H1 (cell line): ENCODE data around the gene AP3D1. TPM values are rescaled to one million over a fixed set of nuclear protein-coding genes. Genes with fewer than 3 reads are reported as not detected.

Source experiments
- CTCF ChIP-seq, 3 experiments: IDR thresholded peaks; 1 replicate in 2 of 3; 2 replicates in 1 of 3; pipeline versions ENCODE4 v1.5.1 to v1.6.1; 2011; ENCODE audit warnings: low read length in 3 of 3, mild to moderate bottlenecking in 3 of 3, inconsistent platforms in 2 of 3, low read depth in 1 of 3, moderate library complexity in 1 of 3; ENCODE audit not compliant: insufficient read depth in 1 of 3; ENCODE audit errors: control extremely low read depth in 1 of 3
- EP300 ChIP-seq, 2 experiments: IDR thresholded peaks; 1 replicate in 1 of 2; 2 replicates in 1 of 2; pipeline ENCODE4 v1.6.1; 2011 to 2012; ENCODE audit warnings: low read depth in 2 of 2, low read length in 2 of 2, mild to moderate bottlenecking in 2 of 2, borderline replicate concordance in 1 of 2, inconsistent platforms in 1 of 2, moderate library complexity in 1 of 2
- KDM5A ChIP-seq: fragments of 200-600 bp; IDR thresholded peaks from 2 replicates; pipeline ENCODE4 v1.7.1; 2012; ENCODE audit warnings: mild to moderate bottlenecking, low read length, inconsistent platforms, mixed read lengths
- RBBP5 ChIP-seq: IDR thresholded peaks from 2 replicates; pipeline ENCODE4 v1.7.1; 2012; ENCODE audit warnings: low read depth, mild to moderate bottlenecking, inconsistent platforms, low read length, moderate library complexity, borderline replicate concordance
- polyA plus RNA-seq, 7 experiments: library from polyadenylated mRNA; depleted of rRNA in 3 of 7; stranded (reverse) in 5 of 7; unstranded in 2 of 7; fragments of >200 nt in 5 of 7; fragments of 200-250 nt in 2 of 7; gene quantifications; 1 replicate in 5 of 7; 2 replicates in 1 of 7; 4 replicates in 1 of 7; pipeline versions ENCODE4 v1.2.1 to v1.2.3, GENCODE V29; 2011 to 2013; ENCODE audit warnings: missing spikeins in 2 of 7, mixed read lengths in 2 of 7
- total RNA-seq: library from RNA; stranded (reverse); fragmentation: NEBNext Ultra II Directional; extraction: Animal tissue kit (Norgen Biotek cat#: 25700); gene quantifications from 2 replicates; pipeline ENCODE4 v1.2.1, GENCODE V29; 2021

The AP3D1 gene
- total and polyA plus RNA-seq, 2 of the 8 experiments (the other 6 are each of a cell fraction or from before 2014, with no cell fraction given) = 161 to 174 TPM

- TF ChIP-seq CTCF (IDR thresholded peaks at IDR 0.05; ENCODE audit: control extremely low read depth in 1 of 3, insufficient read depth in 1 of 3, low read depth in 1 of 3, low read length in 3 of 3) = no peak
- no peak for TF ChIP-seq KDM5A
- TF ChIP-seq EP300 (IDR thresholded peaks at IDR 0.05; ENCODE audit: borderline replicate concordance in 1 of 2, low read depth in 2 of 2, low read length in 2 of 2) = no peak
- no peak for TF ChIP-seq RBBP5
Observed at GRCh38 chr19:2114821-2115220, 36.5 kb downstream of the AP3D1 start (continued).
